Heart left ventricle (tissue), 13 donors: ENCODE measurements around the gene BET1L.
A peak's percentile ranks its signal among the peaks of the same experiment; 100 is the strongest.

Source experiments
- POLR2A ChIP-seq, 2 donors: fragments of 450-650 bp; IDR thresholded peaks; one replicate each; pipeline ENCODE4 v1.6.1; 2017; ENCODE audit warnings: antibody characterized with exemption in 2 of 2, mild to moderate bottlenecking in 2 of 2, moderate library complexity in 2 of 2
- TF ChIP-seq, protein P1 (sequence below), 12 donors: fragments of 200-600 bp; sonication (generic) in 4 of 12; IDR thresholded peaks; one replicate each; pipeline versions ENCODE4 v1.5.0 to v1.8.0; 2018 to 2022; ENCODE audit warnings: antibody characterized with exemption in 12 of 12, mild to moderate bottlenecking in 5 of 12
- donor health status: ischemic (EF 13 %, LVEDD 7.1; RV severe dilation, severe dysfunction).
- donor health status: DM: no; HTN: yes; CAD: no.
- donor health status: DM: no; HTN: no; CAD: no.
- donor health status: ischemic (EF 25% LVEDD 6.9; RV normal size, moderate dysfunction).
- donor health status: ischemic (EF 25% LVEDD 5.7; RV mildly dilated, moderate dysfunction).
- donor health status: ischemic (EF 35%, LVEDD 5.7; RV mildly dilated, moderate dysfunction).
- donor health status: nonischemic (EF 11% LVEDD 7.7; RV severe dilation, severe dysfunction).
- donor health status: DM: yes; HTN: yes; CAD: no.
- donor health status: PGD.
- donor health status: ischemic (EF 29% LVEDD 5.4; RV normal size, mild dysfunction).
- donor health status: nonischemic (EF 23%, LVEDD 6.1; RV moderate dilation, normal function).

DNA sequence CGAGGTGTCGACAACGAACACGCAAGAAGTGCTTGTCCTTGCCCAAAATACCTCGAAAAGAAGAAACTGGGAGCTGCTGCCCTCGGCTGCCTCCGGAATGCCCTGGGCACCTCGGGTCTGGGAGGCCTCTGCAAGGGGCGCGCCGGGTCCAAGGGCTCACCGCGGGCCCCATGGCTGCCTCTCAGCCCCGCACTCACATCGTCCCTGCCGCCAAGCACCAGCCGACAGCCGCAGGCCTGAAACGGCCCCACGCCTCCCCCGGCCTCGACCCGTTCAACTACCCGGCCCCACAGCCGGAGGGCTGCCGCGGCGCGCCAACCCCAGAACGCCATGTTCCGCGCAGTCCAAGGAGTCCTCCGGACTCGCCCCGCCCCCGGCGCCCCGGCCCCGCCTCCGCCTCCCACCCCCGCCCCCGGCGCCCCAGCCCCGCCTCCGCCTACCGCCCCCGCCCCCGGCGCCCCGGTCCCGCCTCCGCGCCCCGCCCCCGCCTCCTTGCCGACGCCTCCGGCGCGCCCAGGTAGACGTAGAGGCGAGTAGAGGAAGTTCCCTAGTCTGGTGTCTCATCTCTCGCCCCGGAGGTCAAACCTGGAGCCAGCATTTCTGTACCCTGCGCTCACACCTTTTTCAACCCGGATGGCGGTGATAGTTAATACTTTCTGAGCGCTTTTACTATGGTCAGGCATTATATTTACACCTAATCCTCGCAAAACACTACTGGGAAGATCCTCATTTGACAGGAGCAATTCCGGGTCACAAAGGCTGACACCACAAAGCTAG, 29.0 kb upstream of the BET1L start, which contains the start of gene SIRT3:
- peak in 1 of 2 donors; percentile 64 for TF ChIP-seq POLR2A (IDR thresholded peaks at IDR 0.05)
- TF ChIP-seq, protein P1, sequence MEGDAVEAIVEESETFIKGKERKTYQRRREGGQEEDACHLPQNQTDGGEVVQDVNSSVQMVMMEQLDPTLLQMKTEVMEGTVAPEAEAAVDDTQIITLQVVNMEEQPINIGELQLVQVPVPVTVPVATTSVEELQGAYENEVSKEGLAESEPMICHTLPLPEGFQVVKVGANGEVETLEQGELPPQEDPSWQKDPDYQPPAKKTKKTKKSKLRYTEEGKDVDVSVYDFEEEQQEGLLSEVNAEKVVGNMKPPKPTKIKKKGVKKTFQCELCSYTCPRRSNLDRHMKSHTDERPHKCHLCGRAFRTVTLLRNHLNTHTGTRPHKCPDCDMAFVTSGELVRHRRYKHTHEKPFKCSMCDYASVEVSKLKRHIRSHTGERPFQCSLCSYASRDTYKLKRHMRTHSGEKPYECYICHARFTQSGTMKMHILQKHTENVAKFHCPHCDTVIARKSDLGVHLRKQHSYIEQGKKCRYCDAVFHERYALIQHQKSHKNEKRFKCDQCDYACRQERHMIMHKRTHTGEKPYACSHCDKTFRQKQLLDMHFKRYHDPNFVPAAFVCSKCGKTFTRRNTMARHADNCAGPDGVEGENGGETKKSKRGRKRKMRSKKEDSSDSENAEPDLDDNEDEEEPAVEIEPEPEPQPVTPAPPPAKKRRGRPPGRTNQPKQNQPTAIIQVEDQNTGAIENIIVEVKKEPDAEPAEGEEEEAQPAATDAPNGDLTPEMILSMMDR (IDR thresholded peaks at IDR 0.05): peak in 4 of 12 donors; percentile 10 to 19 (median 12)
